Activated naive CD4-positive, alpha-beta T cell treated with anti-CD3 and anti-CD28 coated beads, Interleukin-2, amount 50 U/mL, for 24 hours (primary cell): ENCODE results near the gene MYO1F.
"Not testable (repeated sequence)": the region's sequence is repeated elsewhere in the genome, so short reads cannot be mapped to it uniquely, and the experiment has no call there.

Source experiments
- H3K27ac Mint-ChIP-seq: one replicate; pipeline ENCODE4 v1.8.0; 2021; ENCODE audit warnings: mild to moderate bottlenecking, mixed read lengths
- H3K27me3 Mint-ChIP-seq: one replicate; pipeline ENCODE4 v1.8.0; 2021; ENCODE audit warnings: mixed read lengths
- H3K36me3 Mint-ChIP-seq: one replicate; pipeline ENCODE4 v1.8.0; 2021; ENCODE audit warnings: mixed read lengths
- H3K4me1 Mint-ChIP-seq: one replicate; pipeline ENCODE4 v1.8.0; 2021; ENCODE audit warnings: mixed read lengths
- H3K4me3 Mint-ChIP-seq: one replicate; pipeline ENCODE4 v1.8.0; 2021; ENCODE audit warnings: mild to moderate bottlenecking, mixed read lengths
- H3K9me3 Mint-ChIP-seq: one replicate; pipeline ENCODE4 v1.8.0; 2021; ENCODE audit warnings: mixed read lengths

Gene MYO1F

DNA sequence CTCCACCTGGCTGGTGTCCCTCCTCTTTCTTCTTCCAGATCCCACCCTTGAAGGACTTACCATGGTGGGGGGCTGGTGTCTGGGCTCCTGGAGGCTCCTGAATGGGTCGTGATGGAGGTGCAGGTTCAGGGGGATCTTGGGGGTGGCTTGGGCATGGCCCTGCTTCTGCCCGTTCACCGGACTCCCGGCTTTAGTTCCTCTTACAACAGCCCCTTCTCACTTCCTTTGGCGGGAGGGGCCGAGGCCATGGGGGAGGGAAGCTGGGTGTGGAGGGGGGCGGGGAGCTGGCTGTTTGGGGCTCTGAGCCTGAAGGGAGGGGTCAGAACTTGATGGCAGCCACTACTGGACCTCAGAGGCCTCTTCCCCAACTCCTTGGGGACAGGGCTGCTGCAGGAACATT lies at the start of gene MYO1F:
Gene MYO1F (minus strand): TSS at position 196 of the 400 bp plus-strand sequence. CDS start 133 bp downstream, at position 63.
- Mint-ChIP-seq H3K36me3 (no peaks in the 10 kb centered on the region), H3K27me3 (no peaks in the 10 kb centered on the region), H3K4me3 (peak within 1 kb of the TSS; percentile 87), H3K27ac (peak within 1 kb of the TSS; percentile 33), H3K9me3 (no peaks in the 10 kb centered on the region), H3K4me1 (peaks cover 66% of the 10 kb centered on the region)

DNA sequence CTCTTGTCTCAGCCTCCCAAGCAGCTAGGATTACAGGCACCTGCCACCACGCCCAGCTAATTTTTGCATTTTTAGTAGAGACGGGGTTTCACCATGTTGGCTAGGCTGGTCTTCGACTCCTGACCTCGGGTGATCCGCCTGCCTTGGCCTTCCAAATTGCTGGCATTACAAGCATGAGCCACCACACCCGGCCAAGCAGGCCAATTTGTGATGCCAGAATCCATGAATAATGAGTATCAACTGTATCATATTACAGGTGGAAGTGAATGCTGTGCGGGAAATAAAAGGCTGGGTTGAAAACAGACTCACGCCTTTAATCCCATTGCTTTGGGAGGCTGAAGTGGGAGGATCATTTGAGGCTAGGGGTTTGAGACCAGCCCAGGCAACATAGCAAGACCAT lies 49.6 kb upstream of the MYO1F start:
- Mint-ChIP-seq H3K9me3 (no peaks in the 10 kb centered on the region), H3K4me1 (no peaks in the 10 kb centered on the region), H3K36me3 (no peaks in the 10 kb centered on the region), H3K27me3 (peaks cover 2% of the 10 kb centered on the region), H3K4me3 (no peak overlapping the region), H3K27ac (no peak overlapping the region)

DNA sequence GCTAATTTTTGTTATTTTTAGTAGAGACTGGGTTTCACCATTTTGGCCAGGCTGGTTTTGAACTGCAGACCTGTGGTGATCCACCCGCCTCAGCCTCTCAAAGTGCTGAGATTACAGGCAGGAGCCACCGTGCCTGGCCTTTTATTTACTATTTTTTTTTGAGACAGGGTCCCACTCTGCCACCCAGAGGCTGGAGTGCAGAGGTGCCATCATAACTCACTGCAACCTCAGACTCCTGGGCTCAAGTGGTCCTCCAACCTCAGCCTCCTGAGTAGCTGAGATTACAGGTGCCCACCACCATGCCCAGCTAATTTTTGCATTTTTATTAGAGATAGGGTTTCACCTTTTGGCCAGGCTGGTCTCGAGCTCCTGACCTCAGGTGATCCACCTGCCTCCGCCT lies 45.6 kb upstream of the MYO1F start:
- H3K9me3 Mint-ChIP-seq, H3K27me3 Mint-ChIP-seq, H3K4me3 Mint-ChIP-seq, H3K36me3 Mint-ChIP-seq, H3K4me1 Mint-ChIP-seq, H3K27ac Mint-ChIP-seq: not testable (repeated sequence)

DNA sequence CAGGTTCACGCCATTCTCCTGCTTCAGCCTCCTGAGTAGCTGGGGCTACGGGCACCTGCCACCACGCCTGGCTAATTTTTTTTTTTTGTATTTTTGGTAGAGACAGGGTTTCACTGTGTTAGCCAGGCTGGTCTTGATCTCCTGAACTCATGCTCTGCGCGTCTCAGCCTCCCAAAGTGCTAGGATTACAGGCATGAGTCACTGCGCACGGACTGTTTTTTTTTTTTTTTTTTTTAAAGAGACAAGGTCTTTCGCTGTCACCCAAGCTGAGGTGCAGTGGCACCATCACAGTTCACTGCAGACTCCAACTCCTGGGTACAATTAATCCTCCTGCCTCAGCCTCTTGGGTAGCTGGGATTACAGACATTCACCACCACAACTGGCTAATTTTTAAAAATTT lies 41.5 kb upstream of the MYO1F start:
- Mint-ChIP-seq H3K4me1 (peaks cover 11% of the 10 kb centered on the region), H3K27me3 (no peaks in the 10 kb centered on the region), H3K27ac (no peak overlapping the region), H3K9me3 (no peaks in the 10 kb centered on the region), H3K36me3 (no peaks in the 10 kb centered on the region), H3K4me3 (no peak overlapping the region)

DNA sequence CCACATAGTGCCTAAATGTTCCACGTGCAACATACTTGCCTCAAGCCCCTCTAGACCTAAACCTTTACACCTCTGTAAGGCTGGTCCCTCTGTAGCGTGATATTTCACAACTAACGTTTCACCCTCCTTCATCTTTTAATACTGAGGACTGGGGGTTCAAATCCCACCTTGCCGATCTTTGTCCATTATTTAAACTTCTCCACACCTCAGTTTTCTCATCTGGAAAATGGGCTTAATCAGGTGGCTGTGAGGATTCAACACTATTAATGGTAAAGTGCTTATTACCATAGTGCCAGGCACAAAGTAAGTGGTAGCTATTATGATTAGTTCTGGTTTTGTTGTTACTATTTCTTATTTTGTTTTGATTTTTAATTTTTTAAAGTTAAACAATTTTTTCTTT lies 40.7 kb upstream of the MYO1F start:
- no peaks in the 10 kb centered on the region for H3K36me3 Mint-ChIP-seq
- H3K27me3 Mint-ChIP-seq, result no peaks in the 10 kb centered on the region
- H3K4me3 Mint-ChIP-seq, result no peak overlapping the region
- no peaks in the 10 kb centered on the region for H3K9me3 Mint-ChIP-seq
- peaks cover 11% of the 10 kb centered on the region for H3K4me1 Mint-ChIP-seq
- H3K27ac Mint-ChIP-seq, result no peak overlapping the region

DNA sequence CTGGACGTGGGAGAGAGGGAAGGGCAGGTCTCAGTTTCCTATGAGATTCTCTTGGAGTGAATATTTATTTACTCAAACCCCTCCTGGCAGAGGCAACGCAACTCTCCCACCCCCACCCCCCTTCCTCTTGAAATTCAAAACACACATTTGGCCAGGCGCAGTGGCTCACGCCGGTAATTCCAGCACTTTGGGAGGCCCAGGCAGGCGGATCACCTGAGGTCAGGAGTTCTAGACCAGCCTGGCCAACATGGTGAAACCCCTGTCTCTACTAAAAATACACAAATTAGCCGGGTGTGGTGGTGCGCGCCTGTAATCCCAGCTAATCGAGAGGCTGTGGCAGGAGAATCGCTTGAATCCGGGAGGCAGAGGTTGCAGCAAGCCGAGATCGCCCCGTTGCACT lies 40.1 kb upstream of the MYO1F start:
- not testable (repeated sequence) for H3K27ac Mint-ChIP-seq, H3K4me3 Mint-ChIP-seq, H3K9me3 Mint-ChIP-seq, H3K36me3 Mint-ChIP-seq, H3K27me3 Mint-ChIP-seq
- H3K4me1 Mint-ChIP-seq, result peaks cover 18% of the 10 kb centered on the region

DNA sequence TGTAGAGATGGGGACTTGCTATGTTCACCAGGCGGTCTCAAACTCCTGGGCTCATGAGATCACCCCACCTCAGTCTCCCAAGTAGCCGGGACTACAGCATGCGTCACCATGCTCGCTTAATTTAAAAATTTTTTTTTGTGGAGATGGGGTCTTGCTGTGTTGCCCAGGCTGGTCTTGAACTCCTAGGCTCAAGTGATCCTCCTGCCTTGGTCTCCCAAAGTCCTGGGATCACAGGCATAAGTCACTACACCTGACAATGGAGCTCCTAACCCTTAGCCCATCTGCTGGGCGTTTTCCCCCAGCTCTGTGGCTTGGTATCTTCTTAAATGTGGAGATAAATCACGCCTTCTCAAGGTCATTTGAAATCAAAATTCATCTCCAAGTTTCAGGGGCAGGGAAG lies 39.6 kb upstream of the MYO1F start:
- Mint-ChIP-seq H3K9me3 (no peaks in the 10 kb centered on the region), H3K27ac (no peak overlapping the region), H3K4me1 (peaks cover 21% of the 10 kb centered on the region), H3K36me3 (no peaks in the 10 kb centered on the region), H3K27me3 (no peaks in the 10 kb centered on the region), H3K4me3 (no peak overlapping the region)

DNA sequence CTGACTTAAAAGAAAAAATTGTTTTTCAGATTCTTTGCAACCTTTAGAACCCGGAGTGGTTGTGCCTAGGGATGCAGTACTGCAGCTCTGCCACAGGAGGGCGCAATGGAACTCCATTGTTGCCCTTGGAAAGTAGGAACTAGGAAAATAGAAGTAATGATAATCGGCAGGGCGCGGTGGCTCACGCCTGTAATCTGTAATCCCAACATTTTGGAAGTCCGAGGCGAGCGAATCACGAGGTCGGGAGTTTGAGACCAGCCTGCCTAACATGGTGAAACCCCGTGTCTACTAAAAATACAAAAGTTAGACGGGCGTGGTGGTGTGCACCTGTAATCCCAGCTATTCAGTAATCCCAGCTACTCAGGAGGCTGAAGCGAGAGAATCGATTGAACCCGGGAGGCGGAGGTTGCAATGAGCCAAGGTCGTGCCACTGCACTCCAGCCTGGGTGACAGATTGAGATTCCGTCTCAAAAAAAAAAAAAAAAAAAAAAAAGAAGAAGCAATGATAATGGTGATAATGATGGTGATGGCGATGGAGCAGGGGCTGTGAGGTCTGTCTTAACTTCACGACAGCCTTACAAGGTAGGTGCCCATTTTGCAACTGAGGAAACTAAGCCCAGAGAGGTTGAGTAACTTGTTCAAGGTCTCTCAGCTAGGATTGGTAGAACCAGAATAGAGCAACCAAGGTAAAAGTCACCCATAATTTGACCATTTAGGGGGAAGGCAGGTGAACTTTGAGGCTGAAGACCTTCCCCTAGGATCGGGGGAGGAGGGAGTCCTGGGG lies 38.8 kb upstream of the MYO1F start:
- Mint-ChIP-seq H3K4me3 (no peak overlapping the region), H3K27me3 (no peaks in the 10 kb centered on the region), H3K36me3 (no peaks in the 10 kb centered on the region), H3K4me1 (peaks cover 26% of the 10 kb centered on the region), H3K9me3 (no peaks in the 10 kb centered on the region), H3K27ac (no peak overlapping the region)

DNA sequence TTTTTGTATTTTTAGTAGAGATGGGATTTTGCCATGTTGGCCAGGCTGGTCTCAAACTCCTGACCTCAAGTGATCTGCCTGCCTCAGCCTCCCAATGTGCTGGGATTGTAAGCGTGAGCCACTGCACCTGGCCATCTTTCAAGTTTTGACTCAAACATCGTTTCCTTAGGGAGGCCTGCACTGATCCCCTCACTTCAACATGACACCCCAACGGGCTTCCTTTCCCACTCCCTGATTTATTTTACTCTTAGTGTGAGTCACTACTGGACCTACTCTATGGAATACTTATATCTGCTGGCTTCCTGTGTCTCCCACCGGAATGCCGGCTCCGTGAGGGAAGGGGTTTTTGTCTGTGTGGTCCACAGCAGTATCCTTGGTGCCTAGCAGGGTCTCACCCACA lies 37.8 kb upstream of the MYO1F start:
- Mint-ChIP-seq H3K9me3 (no peaks in the 10 kb centered on the region), H3K36me3 (no peaks in the 10 kb centered on the region), H3K27ac (no peak overlapping the region), H3K4me1 (peaks cover 30% of the 10 kb centered on the region), H3K4me3 (no peak overlapping the region), H3K27me3 (no peaks in the 10 kb centered on the region)

DNA sequence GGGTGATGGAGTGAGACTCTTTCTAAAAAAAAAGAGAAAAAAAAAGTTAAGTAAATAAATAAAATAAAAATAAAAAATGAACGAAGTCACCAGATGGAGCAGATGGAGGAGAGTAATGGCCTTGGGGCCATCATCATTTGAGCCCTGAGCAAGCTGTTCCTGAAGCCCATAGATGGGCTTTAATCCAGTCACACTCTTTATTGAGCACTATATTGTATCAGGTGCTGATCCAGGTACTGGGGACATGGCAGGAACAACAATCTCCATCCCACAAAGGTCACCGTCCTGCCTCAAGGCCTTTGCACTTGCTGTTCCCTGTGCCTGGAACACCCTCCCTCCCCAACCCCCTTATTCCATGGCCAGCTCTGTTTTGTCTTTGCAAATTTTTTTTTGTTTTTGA lies 37.2 kb upstream of the MYO1F start:
- no peaks in the 10 kb centered on the region for H3K36me3 Mint-ChIP-seq
- H3K4me3 Mint-ChIP-seq, result no peak overlapping the region
- H3K9me3 Mint-ChIP-seq, result no peaks in the 10 kb centered on the region

DNA sequence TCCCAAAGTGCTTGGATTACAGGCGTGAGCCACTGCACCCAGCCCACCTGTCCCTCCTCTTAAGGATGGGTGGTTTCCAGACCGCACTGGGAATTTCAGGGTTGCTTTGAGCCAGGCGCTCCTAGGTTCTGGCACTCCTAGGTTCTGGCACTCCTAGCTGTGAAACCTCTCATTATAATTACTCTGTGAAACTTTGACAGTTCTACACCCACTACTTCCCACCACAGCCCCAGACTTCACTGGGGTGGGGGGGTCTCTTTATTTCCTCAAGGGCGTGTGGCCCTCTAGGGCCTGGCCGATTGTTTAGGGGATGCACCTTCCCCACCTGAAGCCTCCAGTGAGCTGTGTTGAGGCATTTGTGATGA lies 35.5 kb upstream of the MYO1F start:
- no peaks in the 10 kb centered on the region for H3K27me3 Mint-ChIP-seq
- H3K9me3 Mint-ChIP-seq, result no peaks in the 10 kb centered on the region
- peak overlapping the region; percentile 51 for H3K27ac Mint-ChIP-seq
- peak overlapping the region; percentile 39 for H3K4me3 Mint-ChIP-seq
- peaks cover 49% of the 10 kb centered on the region for H3K4me1 Mint-ChIP-seq
- H3K36me3 Mint-ChIP-seq, result peaks cover 2% of the 10 kb centered on the region

More for the DNA sequence above, 37.2 kb upstream of the MYO1F start:
- H3K4me1 Mint-ChIP-seq, result peaks cover 35% of the 10 kb centered on the region
- H3K27ac Mint-ChIP-seq, result no peak overlapping the region
- no peaks in the 10 kb centered on the region for H3K27me3 Mint-ChIP-seq

DNA sequence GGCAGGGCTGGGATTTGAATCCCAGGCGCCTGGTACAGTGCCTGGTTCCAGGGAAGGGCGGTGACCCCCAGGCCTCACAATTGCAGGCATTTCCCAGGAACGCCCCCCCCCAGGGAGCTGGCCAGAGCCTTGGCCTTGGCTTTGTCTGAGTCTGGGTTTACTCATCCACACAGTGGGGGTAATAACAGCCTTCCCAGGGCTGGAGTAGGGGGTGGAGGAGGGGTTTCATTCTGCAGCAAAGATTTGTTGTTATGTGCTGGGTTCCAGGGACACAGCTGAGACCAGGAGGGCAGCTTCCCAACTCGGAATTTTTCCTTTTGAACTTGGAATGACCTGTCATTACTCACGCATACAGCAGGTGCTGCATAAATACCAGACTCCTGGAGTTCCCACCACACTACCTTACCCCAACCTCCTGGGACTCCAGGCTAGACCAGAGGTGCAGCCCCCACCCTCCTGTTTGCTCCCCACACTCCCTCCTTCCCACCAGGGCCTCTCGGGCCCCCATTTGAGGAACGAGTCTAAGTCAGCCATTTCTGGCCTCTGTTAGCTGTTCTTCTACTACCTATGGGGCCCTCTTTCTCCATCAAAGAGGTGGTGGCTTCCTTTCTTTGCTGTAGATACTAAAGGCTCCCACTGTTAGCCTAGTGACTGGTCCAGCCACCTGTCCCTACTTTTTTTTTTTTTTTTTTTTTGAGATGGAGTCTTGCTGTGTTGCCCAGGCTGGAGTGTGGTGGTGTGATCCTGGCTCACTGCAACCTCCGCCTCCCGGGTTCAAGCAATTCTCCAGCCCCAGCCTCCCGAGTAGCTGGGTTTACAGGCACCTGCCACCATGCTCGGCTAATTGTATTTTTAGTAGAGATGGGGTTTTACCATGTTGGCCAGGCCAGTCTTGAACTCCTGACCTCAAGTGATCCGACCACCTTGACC lies 34.9 kb upstream of the MYO1F start:
- peaks cover 2% of the 10 kb centered on the region for H3K36me3 Mint-ChIP-seq
- H3K4me3 Mint-ChIP-seq, result peak overlapping the region; percentile 68
- H3K4me1 Mint-ChIP-seq, result peaks cover 55% of the 10 kb centered on the region
- peak overlapping the region; percentile 48 for H3K27ac Mint-ChIP-seq
- H3K9me3 Mint-ChIP-seq, result no peaks in the 10 kb centered on the region
- H3K27me3 Mint-ChIP-seq, result no peaks in the 10 kb centered on the region

DNA sequence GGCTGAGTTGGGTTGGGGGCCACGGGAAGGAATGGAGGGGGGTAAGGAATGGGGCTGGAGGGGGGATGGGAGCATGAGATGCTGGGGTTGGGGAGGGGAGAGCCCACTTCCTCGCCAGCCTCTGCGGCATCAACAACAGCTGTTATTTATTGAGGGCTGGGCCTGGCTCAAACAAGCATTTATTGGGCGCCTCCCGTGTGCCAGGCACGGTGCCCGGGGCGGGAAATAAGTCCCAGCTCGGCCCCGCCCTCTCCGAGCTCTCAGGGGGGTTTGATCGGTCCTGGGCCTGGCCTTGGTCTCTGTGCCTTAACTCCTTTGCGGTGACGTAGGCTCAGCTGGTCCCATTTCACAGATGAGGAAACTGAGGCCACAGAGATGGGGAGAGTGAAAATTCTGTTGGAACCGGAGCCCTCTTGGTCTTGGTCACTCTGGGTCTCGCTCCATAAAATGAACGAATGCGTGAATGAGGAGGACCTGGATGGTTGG lies 34.2 kb upstream of the MYO1F start:
- Mint-ChIP-seq H3K9me3 (no peaks in the 10 kb centered on the region), H3K4me3 (peak overlapping the region; percentile 33), H3K27ac (no peak overlapping the region), H3K36me3 (peaks cover 4% of the 10 kb centered on the region), H3K4me1 (peaks cover 62% of the 10 kb centered on the region), H3K27me3 (no peaks in the 10 kb centered on the region)

DNA sequence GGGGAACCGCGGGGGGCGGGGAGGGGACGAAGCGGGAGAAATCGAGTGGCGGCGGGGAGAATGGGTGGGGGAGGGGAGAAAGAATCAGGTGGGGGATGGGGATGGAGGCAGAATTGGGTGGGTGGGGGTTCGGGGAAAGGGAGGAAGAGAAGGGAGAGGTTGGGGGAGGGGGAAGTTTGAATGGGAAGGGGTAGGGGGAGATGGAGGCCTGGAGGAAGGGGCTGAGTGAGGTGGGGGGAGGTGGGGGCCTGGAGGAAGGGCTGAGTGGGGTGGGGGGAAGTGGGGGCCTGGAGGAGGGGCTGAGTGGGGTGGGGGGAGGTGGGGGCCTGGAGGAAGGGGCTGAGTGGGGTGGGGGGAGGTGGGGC lies 33.7 kb upstream of the MYO1F start:
- peaks cover 4% of the 10 kb centered on the region for H3K36me3 Mint-ChIP-seq
- H3K4me1 Mint-ChIP-seq, result peaks cover 61% of the 10 kb centered on the region
- no peaks in the 10 kb centered on the region for H3K27me3 Mint-ChIP-seq
- H3K27ac Mint-ChIP-seq, result no peak overlapping the region
- H3K4me3 Mint-ChIP-seq, result no peak overlapping the region
- H3K9me3 Mint-ChIP-seq, result no peaks in the 10 kb centered on the region

DNA sequence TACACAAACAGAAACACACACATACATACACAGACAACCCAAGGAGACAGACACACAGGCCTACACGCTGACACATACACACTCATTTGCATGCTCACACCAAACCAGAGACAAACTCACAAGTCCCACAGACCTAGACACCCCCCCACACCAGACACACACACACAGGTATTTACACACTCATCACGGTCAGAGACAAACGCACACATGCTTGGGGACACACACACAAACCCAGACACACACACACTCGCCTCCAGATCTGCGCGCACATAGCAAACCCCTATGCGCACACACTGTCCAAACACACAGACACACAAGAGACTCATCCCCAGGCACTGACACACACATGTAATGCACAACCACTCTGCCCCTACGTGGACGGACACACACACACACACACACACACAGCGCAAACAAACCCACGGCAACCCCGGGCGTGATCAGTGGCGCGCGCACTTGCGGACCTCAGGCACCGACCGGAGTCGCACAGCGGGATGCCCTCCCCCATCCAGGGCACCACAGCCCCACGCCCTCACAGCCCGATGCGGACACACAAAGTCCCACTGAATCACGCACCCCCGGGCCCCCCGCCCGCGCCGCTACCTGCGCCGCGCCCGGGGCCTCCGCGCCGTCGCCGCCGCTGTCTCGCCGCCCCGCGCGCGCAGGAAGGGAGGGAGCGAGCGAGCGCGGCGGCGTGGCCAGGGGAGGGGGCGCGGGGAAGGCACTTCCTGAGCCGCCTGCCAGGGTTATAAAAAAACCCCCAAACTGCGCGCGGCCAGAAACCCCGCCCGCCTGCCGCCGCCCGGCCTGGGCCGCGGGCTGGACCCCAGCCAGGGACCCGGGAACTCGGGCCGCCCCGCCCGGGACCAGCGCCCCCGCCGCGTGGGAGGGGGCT lies 33.0 kb upstream of the MYO1F start, which contains the start of gene ADAMTS10:
Gene ADAMTS10 (minus strand): TSS at position 675 of the 895 bp plus-strand sequence. CDS start 5,005 bp downstream, outside the sequence.
- H3K36me3 Mint-ChIP-seq, result peaks cover 4% of the 10 kb centered on the region
- H3K4me1 Mint-ChIP-seq, result peaks cover 55% of the 10 kb centered on the region
- H3K27ac Mint-ChIP-seq, result peak within 1 kb of the TSS; percentile 93
- H3K27me3 Mint-ChIP-seq, result no peaks in the 10 kb centered on the region
- H3K9me3 Mint-ChIP-seq, result no peaks in the 10 kb centered on the region
- H3K4me3 Mint-ChIP-seq, result peak within 1 kb of the TSS; percentile 94
